Tibial nerve (tissue), 4 donors: ENCODE results near the gene TFB1M. TPM values are rescaled to one million over a fixed set of nuclear protein-coding genes. Genes with fewer than 3 reads are reported as not detected.

ENCODE experiments used
- DNase-seq, 2 donors: peaks; one replicate each; pipeline ENCODE4 v3.0.0-alpha.2; 2019; ENCODE audit warnings: low spot score in 2 of 2
- H3K27ac ChIP-seq, 4 donors: fragments of 200-600 bp; sonication (generic) in 3 of 4; one replicate each; pipeline ENCODE4 v1.5.1; 2017 to 2019; ENCODE audit warnings: mild to moderate bottlenecking in 1 of 4
- H3K27me3 ChIP-seq, 2 donors: fragments of 200-600 bp; sonication (generic) in 1 of 2; one replicate each; pipeline versions ENCODE4 v1.5.1 to v1.6.0; 2017 to 2019
- H3K36me3 ChIP-seq, 3 donors: fragments of 200-600 bp; sonication (generic); one replicate each; pipeline ENCODE4 v1.5.1; 2018 to 2019
- H3K4me1 ChIP-seq, 4 donors: fragments of 200-600 bp; sonication (generic) in 3 of 4; one replicate each; pipeline ENCODE4 v1.5.1; 2017 to 2019
- H3K4me3 ChIP-seq, 4 donors: fragments of 200-600 bp; sonication (generic) in 3 of 4; one replicate each; pipeline ENCODE4 v1.5.1; 2017 to 2019; ENCODE audit warnings: mild to moderate bottlenecking in 1 of 4, moderate library complexity in 1 of 4
- H3K9me3 ChIP-seq, 4 donors: fragments of 200-600 bp; sonication (generic) in 3 of 4; one replicate each; pipeline ENCODE4 v1.5.1; 2017 to 2019
- CTCF ChIP-seq, 5 experiments: fragments of 200-600 bp in 3 of 5; fragments of 450-650 bp in 2 of 5; sonication (generic) in 3 of 5; IDR thresholded peaks; one replicate each; pipeline ENCODE4 v1.5.1; 2016 to 2019; ENCODE audit warnings: antibody characterized with exemption in 5 of 5, mild to moderate bottlenecking in 3 of 5, moderate library complexity in 2 of 5
- EP300 ChIP-seq, 2 donors: sonication (generic); formaldehyde crosslinking; IDR thresholded peaks; one replicate each; pipeline ENCODE4 v1.6.1; 2017; ENCODE audit warnings: antibody characterized with exemption in 2 of 2, mild to moderate bottlenecking in 1 of 2
- POLR2A ChIP-seq, 2 donors: fragments of 450-650 bp; IDR thresholded peaks; one replicate each; pipeline ENCODE4 v1.6.1; 2017; ENCODE audit warnings: antibody characterized with exemption in 2 of 2, mild to moderate bottlenecking in 2 of 2, moderate library complexity in 2 of 2
- WGBS, 2 donors: methylation state at CpG; one replicate each; pipeline ENCODE4 v1.1.5; 2018; 5-methylcytosine and 5-hydroxymethylcytosine counted together
- total RNA-seq, 4 donors: library from RNA; depleted of rRNA; stranded (reverse); fragments of >200 nt; gene quantifications; one replicate each; pipeline ENCODE4 v1.1.0, GENCODE V29; 2016

The TFB1M gene
- total RNA-seq, 4 donors from 2014 or later: 21.4 to 52.7 (median 22.1) TPM

- H3K27ac ChIP-seq: peak within 1 kb of the TSS in 1 of 4 donors; percentile 61
- no peak within 1 kb of the TSS for H3K4me3 ChIP-seq
- H3K36me3 ChIP-seq: peaks cover 0 to 28% (median 0%) of the 10 kb centered on the region in 3 donors
- no peaks in the 10 kb centered on the region for H3K9me3 ChIP-seq
- 84% methylated on average over 10 of the region's 10 CpGs for WGBS, 2 donors
- peaks cover 0 to 4% (median 0%) of the 10 kb centered on the region in 4 donors for H3K4me1 ChIP-seq
- no peak for DNase-seq
- TF ChIP-seq CTCF (IDR thresholded peaks at IDR 0.05): no peak
- H3K27me3 ChIP-seq: no peaks in the 10 kb centered on the region
These were observed 50.8 kb downstream of the TFB1M start, which contains the start of gene CLDN20 for GRCh38 chr6:155263373-155264063. CLDN20 (plus strand) TSS chr6:155264013; CDS start chr6:155275720, 11,707 bp downstream.

- Histone ChIP-seq H3K4me3 (no peak overlapping the region), H3K27me3 (no peaks in the 10 kb centered on the region), H3K36me3 (peaks cover 0 to 31% (median 0%) of the 10 kb centered on the region in 3 donors), H3K9me3 (no peaks in the 10 kb centered on the region), H3K27ac (no peak overlapping the region), H3K4me1 (no peaks in the 10 kb centered on the region)
- WGBS, 2 donors: 89 to 92% methylated on average over 4 of the region's 4 CpGs
- DNase-seq: no peak
- TF ChIP-seq POLR2A (IDR thresholded peaks at IDR 0.05) (no peak), EP300 (IDR thresholded peaks at IDR 0.05) (no peak), CTCF (IDR thresholded peaks at IDR 0.05) (no peak)
These were observed 51.6 kb downstream of the TFB1M start for GRCh38 chr6:155262655-155263054.

GRCh38 chr6:155261111-155261900 is 53.0 kb downstream of the TFB1M start:
- Histone ChIP-seq H3K4me1 (no peaks in the 10 kb centered on the region), H3K4me3 (no peak overlapping the region), H3K27ac (no peak overlapping the region), H3K27me3 (no peaks in the 10 kb centered on the region), H3K9me3 (no peaks in the 10 kb centered on the region), H3K36me3 (peaks cover 0 to 45% (median 6%) of the 10 kb centered on the region in 3 donors)
- DNase-seq: no peak
- 79 to 81% methylated on average over 11 of the region's 11 CpGs for WGBS, 2 donors
- TF ChIP-seq CTCF (IDR thresholded peaks at IDR 0.05): no peak
- TF ChIP-seq EP300 (IDR thresholded peaks at IDR 0.05): no peak
- TF ChIP-seq POLR2A (IDR thresholded peaks at IDR 0.05): no peak

GRCh38 chr6:155260686-155261085 is 53.6 kb downstream of the TFB1M start:
- Histone ChIP-seq H3K4me1 (no peaks in the 10 kb centered on the region), H3K27me3 (no peaks in the 10 kb centered on the region), H3K27ac (no peak overlapping the region), H3K4me3 (no peak overlapping the region), H3K9me3 (no peaks in the 10 kb centered on the region), H3K36me3 (peaks cover 0 to 51% (median 6%) of the 10 kb centered on the region in 3 donors)
- DNase-seq: no peak
- 46 to 93% methylated on average over 3 of the region's 3 CpGs for WGBS, 2 donors
- no peak for TF ChIP-seq CTCF (IDR thresholded peaks at IDR 0.05)
- no peak for TF ChIP-seq POLR2A (IDR thresholded peaks at IDR 0.05)
- no peak for TF ChIP-seq EP300 (IDR thresholded peaks at IDR 0.05)

GRCh38 chr6:155259897-155260296 is 54.4 kb downstream of the TFB1M start:
- DNase-seq: no peak
- Histone ChIP-seq H3K36me3 (peaks cover 0 to 52% (median 6%) of the 10 kb centered on the region in 3 donors), H3K4me3 (no peak overlapping the region), H3K27ac (no peak overlapping the region), H3K9me3 (no peaks in the 10 kb centered on the region), H3K4me1 (no peaks in the 10 kb centered on the region), H3K27me3 (no peaks in the 10 kb centered on the region)
- WGBS, 2 donors: 94 to 95% methylated on average over 5 of the region's 5 CpGs
- TF ChIP-seq CTCF (IDR thresholded peaks at IDR 0.05) (no peak), EP300 (IDR thresholded peaks at IDR 0.05) (no peak), POLR2A (IDR thresholded peaks at IDR 0.05) (no peak)
